GM19193 (cell line): ENCODE data around the gene C6orf132.

Source experiments
- POLR2A ChIP-seq: IDR thresholded peaks from 4 replicates; pipeline ENCODE4 v1.6.1; 2011; ENCODE audit not compliant: insufficient read depth, insufficient read length; ENCODE audit errors: extremely low read depth

Gene C6orf132

GRCh38 chr6:42142118-42142835 is at the start of gene C6orf132:
Gene C6orf132, minus strand, starts transcription at chr6:42142620. Its CDS starts 176 bp downstream, at chr6:42142444.
- no peak for TF ChIP-seq POLR2A

GRCh38 chr6:42190554-42191183 is 48.2 kb upstream of the C6orf132 start:
- TF ChIP-seq POLR2A: no peak

- TF ChIP-seq POLR2A: no peak
Observed at GRCh38 chr6:42188406-42188805, 46.0 kb upstream of the C6orf132 start.

- TF ChIP-seq POLR2A: no peak
Observed at GRCh38 chr6:42185597-42185996, 43.2 kb upstream of the C6orf132 start.

GRCh38 chr6:42184475-42184874 is 42.1 kb upstream of the C6orf132 start:
- TF ChIP-seq POLR2A: no peak

- no peak for TF ChIP-seq POLR2A
Observed at GRCh38 chr6:42182101-42182500, 39.7 kb upstream of the C6orf132 start.

GRCh38 chr6:42179945-42180313 is 37.5 kb upstream of the C6orf132 start:
- no peak for TF ChIP-seq POLR2A

- TF ChIP-seq POLR2A: no peak
Observed at GRCh38 chr6:42179261-42179944, 37.0 kb upstream of the C6orf132 start.

GRCh38 chr6:42177514-42178364 is 35.3 kb upstream of the C6orf132 start:
- no peak for TF ChIP-seq POLR2A

- no peak for TF ChIP-seq POLR2A
Observed at GRCh38 chr6:42176981-42177380, 34.6 kb upstream of the C6orf132 start.

GRCh38 chr6:42175860-42176259 is 33.4 kb upstream of the C6orf132 start:
- no peak for TF ChIP-seq POLR2A

- no peak for TF ChIP-seq POLR2A
Observed at GRCh38 chr6:42173101-42173500, 30.7 kb upstream of the C6orf132 start, which contains the start of gene GUCA1A. Gene GUCA1A, plus strand, starts transcription at chr6:42173364. Its CDS starts 250 bp downstream, at chr6:42173614.

GRCh38 chr6:42171813-42172581 is 29.6 kb upstream of the C6orf132 start:
- no peak for TF ChIP-seq POLR2A

- no peak for TF ChIP-seq POLR2A
Observed at GRCh38 chr6:42168650-42169049, 26.2 kb upstream of the C6orf132 start.
